ENCODE measurements around the gene IGSF9B.

- TF ChIP-seq CTCF (conservative IDR thresholded peaks at IDR 0.05 in 1 of 2, IDR thresholded peaks at IDR 0.05 in 1 of 2; ENCODE audit: extremely low read depth in 1 of 2, insufficient read depth in 1 of 2, low read depth in 1 of 2, low read length in 2 of 2) (no peak), EZH2 (IDR thresholded peaks at IDR 0.05; ENCODE audit: borderline replicate concordance, low read length) (no peak)
Observed at GRCh38 chr11:133948711-133949110, 8.1 kb downstream of the IGSF9B start.

Measured in mammary epithelial cell (primary cell).